HL-60 (cell line): ENCODE measurements around the gene ZNF341.

Source experiments
- DNase-seq, 2 experiments: peaks; one replicate each; pipeline ENCODE4 v3.0.0-alpha.2; 2010 to 2020; ENCODE audit warnings: low read depth in 1 of 2, low spot score in 1 of 2
- H3K27ac ChIP-seq: fragments of 250-450 bp; sonication (Bioruptor Pico); replicated peaks from 2 replicates; pipeline ENCODE4 v1.5.1; 2020; ENCODE audit warnings: mild to moderate bottlenecking, moderate library complexity
- H3K27me3 ChIP-seq: fragments of 250-450 bp; sonication (Bioruptor Pico); 2 replicates; pipeline ENCODE4 v1.5.1; 2021; ENCODE audit warnings: mild to moderate bottlenecking, moderate library complexity; ENCODE audit not compliant: insufficient read depth, poor library complexity, severe bottlenecking
- H3K4me3 ChIP-seq: replicated peaks from 2 replicates; pipeline ENCODE4 v1.5.1; 2011; ENCODE audit warnings: mild to moderate bottlenecking, control low read depth, low read length; ENCODE audit not compliant: insufficient read depth
- GABPA ChIP-seq: IDR thresholded peaks from 2 replicates; pipeline ENCODE4 v1.6.1; 2012; ENCODE audit warnings: low read depth
- POLR2AphosphoS5 ChIP-seq: IDR thresholded peaks from 2 replicates; pipeline ENCODE4 v1.6.1; 2012; ENCODE audit warnings: low read depth
- SPI1 ChIP-seq: IDR thresholded peaks from 2 replicates; pipeline ENCODE4 v1.6.1; 2012; ENCODE audit warnings: low read depth, mild to moderate bottlenecking, borderline replicate concordance
- TF ChIP-seq, protein P1 (sequence below): IDR thresholded peaks from one replicate; pipeline ENCODE4 v1.5.1; 2011; ENCODE audit warnings: low read length, control low read depth, inconsistent platforms; ENCODE audit not compliant: insufficient read depth
- TF ChIP-seq, protein P2 (sequence below): IDR thresholded peaks from 2 replicates; pipeline ENCODE4 v1.6.1; 2012; ENCODE audit warnings: low read depth; ENCODE audit not compliant: insufficient replicate concordance

The ZNF341 gene

DNA sequence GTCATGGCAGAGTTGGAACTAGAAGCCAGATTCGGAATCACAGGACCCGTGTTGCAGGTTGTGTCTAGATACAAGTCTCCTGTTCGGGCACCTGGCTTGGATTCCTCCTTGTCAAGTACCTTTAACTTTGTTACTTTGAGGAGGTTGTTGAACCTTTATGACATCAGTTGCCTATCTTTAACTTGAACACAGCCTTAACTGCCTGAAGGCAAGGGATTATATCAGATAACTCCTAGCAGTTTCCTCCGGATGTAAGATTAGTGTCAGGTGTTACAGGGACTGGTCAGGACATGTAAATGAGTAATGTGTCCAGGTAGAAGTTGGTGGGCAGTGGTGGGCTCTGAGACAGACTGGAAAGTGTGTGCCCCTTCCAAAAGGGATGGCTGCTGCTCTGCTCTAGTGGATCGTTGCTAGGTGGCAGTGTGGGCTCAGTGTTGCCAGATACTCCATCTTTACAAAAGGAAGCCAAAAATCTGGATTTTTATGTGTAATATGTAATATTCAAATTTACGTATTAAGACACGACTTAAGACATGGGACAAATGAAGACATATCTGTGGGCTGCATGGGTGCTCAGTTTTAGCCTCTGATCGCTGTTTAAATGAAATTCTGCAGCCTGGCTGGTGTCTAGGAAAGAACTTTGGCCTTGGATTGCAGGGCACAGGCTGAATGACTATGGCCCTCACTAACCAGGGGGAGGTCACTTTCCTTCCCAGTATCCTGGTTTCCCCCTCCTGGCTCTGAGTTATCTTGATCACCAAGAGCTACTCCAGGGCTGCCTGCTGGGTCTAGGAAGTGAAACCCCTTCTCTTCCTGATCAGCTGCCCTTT, 106.5 kb downstream of the ZNF341 start:
- no peak overlapping the region for H3K4me3 ChIP-seq
- no peak for DNase-seq
- H3K27ac ChIP-seq: no peak overlapping the region

DNA sequence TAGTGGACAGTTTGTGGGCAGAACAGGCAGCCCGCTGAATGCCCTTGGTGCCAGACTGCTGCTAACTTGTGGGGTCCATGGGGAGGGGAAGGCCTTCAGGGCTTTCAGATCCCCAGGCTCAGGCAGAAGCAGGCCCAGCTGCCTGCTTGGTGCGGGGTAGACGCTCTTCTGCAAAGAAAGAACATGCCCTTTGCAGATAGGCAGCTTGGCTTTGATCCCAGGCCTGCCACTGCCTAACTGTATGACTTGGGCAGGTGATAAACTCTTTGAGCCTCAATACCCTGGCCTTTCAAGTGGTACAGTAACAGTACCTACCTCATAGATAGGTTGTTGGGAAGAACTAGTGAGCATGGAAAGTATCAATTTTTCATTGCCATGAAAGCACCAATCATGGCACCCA, 107.8 kb downstream of the ZNF341 start:
- DNase-seq: no peak
- Histone ChIP-seq H3K27ac (no peak overlapping the region), H3K4me3 (no peak overlapping the region), H3K27me3 (no peaks in the 10 kb centered on the region)
- TF ChIP-seq, protein P1, sequence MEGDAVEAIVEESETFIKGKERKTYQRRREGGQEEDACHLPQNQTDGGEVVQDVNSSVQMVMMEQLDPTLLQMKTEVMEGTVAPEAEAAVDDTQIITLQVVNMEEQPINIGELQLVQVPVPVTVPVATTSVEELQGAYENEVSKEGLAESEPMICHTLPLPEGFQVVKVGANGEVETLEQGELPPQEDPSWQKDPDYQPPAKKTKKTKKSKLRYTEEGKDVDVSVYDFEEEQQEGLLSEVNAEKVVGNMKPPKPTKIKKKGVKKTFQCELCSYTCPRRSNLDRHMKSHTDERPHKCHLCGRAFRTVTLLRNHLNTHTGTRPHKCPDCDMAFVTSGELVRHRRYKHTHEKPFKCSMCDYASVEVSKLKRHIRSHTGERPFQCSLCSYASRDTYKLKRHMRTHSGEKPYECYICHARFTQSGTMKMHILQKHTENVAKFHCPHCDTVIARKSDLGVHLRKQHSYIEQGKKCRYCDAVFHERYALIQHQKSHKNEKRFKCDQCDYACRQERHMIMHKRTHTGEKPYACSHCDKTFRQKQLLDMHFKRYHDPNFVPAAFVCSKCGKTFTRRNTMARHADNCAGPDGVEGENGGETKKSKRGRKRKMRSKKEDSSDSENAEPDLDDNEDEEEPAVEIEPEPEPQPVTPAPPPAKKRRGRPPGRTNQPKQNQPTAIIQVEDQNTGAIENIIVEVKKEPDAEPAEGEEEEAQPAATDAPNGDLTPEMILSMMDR: no peak
- no peak for TF ChIP-seq SPI1
- no peak for TF ChIP-seq POLR2AphosphoS5
- TF ChIP-seq GABPA: no peak
- TF ChIP-seq, protein P2, sequence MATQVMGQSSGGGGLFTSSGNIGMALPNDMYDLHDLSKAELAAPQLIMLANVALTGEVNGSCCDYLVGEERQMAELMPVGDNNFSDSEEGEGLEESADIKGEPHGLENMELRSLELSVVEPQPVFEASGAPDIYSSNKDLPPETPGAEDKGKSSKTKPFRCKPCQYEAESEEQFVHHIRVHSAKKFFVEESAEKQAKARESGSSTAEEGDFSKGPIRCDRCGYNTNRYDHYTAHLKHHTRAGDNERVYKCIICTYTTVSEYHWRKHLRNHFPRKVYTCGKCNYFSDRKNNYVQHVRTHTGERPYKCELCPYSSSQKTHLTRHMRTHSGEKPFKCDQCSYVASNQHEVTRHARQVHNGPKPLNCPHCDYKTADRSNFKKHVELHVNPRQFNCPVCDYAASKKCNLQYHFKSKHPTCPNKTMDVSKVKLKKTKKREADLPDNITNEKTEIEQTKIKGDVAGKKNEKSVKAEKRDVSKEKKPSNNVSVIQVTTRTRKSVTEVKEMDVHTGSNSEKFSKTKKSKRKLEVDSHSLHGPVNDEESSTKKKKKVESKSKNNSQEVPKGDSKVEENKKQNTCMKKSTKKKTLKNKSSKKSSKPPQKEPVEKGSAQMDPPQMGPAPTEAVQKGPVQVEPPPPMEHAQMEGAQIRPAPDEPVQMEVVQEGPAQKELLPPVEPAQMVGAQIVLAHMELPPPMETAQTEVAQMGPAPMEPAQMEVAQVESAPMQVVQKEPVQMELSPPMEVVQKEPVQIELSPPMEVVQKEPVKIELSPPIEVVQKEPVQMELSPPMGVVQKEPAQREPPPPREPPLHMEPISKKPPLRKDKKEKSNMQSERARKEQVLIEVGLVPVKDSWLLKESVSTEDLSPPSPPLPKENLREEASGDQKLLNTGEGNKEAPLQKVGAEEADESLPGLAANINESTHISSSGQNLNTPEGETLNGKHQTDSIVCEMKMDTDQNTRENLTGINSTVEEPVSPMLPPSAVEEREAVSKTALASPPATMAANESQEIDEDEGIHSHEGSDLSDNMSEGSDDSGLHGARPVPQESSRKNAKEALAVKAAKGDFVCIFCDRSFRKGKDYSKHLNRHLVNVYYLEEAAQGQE: no peak

More for the DNA sequence above, 106.5 kb downstream of the ZNF341 start:
- no peaks in the 10 kb centered on the region for H3K27me3 ChIP-seq
- no peak for TF ChIP-seq GABPA
- TF ChIP-seq, protein P1: no peak
- no peak for TF ChIP-seq SPI1
- TF ChIP-seq, protein P2: no peak
- no peak for TF ChIP-seq POLR2AphosphoS5

DNA sequence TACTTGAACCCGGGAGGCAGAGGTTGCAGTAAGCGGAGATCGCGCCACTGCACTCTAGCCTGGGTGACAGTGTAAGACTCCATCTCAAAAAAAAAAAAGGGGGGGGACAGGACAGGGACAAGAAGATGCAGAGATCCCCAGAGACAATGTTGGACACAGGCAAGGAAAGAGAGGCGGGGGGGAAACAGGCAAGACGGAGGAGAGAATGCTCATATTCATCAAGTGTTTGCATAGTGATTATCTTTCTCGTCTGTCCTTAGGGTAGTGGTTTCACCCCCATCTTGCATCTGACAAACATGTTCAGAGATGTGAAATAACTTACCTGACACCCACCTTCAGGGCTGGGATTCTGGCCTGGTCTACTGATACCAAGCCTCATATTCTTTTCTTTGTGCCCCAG, 108.4 kb downstream of the ZNF341 start:
- TF ChIP-seq GABPA (no peak), POLR2AphosphoS5 (no peak), SPI1 (no peak)
- TF ChIP-seq, protein P1: no peak
- TF ChIP-seq, protein P2: no peak
- no peak overlapping the region for H3K27ac ChIP-seq
- no peak for DNase-seq
- no peaks in the 10 kb centered on the region for H3K27me3 ChIP-seq
- no peak overlapping the region for H3K4me3 ChIP-seq
